A549 (cell line): ENCODE data around the gene ANP32A.
A peak's percentile ranks its signal among the peaks of the same experiment; 100 is the strongest.

Experiments
- CTCF ChIP-seq: fragments of >200 bp; sonication (Bioruptor Twin); formaldehyde crosslinking; IDR thresholded peaks from 3 replicates; pipeline ENCODE4 v1.5.1; 2016
- ELK1 ChIP-seq: fragments of 150-350 bp; IDR thresholded peaks from 2 replicates; pipeline ENCODE4 v1.6.1; 2014; ENCODE audit warnings: low read depth, mild to moderate bottlenecking, low read length
- EP300 ChIP-seq, 2 experiments: fragments of >200 bp; sonication (Bioruptor Twin); formaldehyde crosslinking; IDR thresholded peaks; 2 replicates in 1 of 2; 3 replicates in 1 of 2; pipeline ENCODE4 v1.6.1; 2016 to 2017
- JUN ChIP-seq, 2 experiments: fragments of >200 bp; sonication (Bioruptor Twin); formaldehyde crosslinking; IDR thresholded peaks; 2 replicates in 1 of 2; 3 replicates in 1 of 2; pipeline ENCODE4 v1.6.1; 2016 to 2017

- peak; percentile 71 for TF ChIP-seq CTCF
- TF ChIP-seq EP300 (IDR thresholded peaks at IDR 0.05) = no peak
- no peak for TF ChIP-seq JUN (IDR thresholded peaks at IDR 0.05)
- no peak for TF ChIP-seq ELK1
These were observed 37.3 kb downstream of the ANP32A start for GRCh38 chr15:68783226-68784058.
